Neuronal stem cell (in vitro differentiated cells): Measurements from ENCODE around the gene ADORA3.
A peak's percentile ranks its signal among the peaks of the same experiment; 100 is the strongest.

ENCODE experiments used
- DNase-seq: peaks from one replicate; pipeline ENCODE4 v3.0.0-alpha.2; 2013; ENCODE audit warnings: low spot score
- H2AFZ ChIP-seq: one replicate; pipeline ENCODE4 v1.6.1; 2013; ENCODE audit warnings: mild to moderate bottlenecking, low read length, inconsistent platforms
- H2AK5ac ChIP-seq: 2 replicates; pipeline ENCODE4 v1.6.1; 2013; ENCODE audit warnings: low read depth, mild to moderate bottlenecking, inconsistent platforms, low read length, moderate library complexity, mixed read lengths
- H2BK120ac ChIP-seq: 2 replicates; pipeline ENCODE4 v1.6.1; 2013; ENCODE audit warnings: low read depth, mild to moderate bottlenecking, inconsistent platforms, low read length, moderate library complexity, mixed read lengths
- H2BK12ac ChIP-seq: one replicate; pipeline ENCODE4 v1.6.1; 2013; ENCODE audit warnings: low read length, inconsistent platforms
- H2BK15ac ChIP-seq: 2 replicates; pipeline ENCODE4 v1.6.1; 2013; ENCODE audit warnings: mild to moderate bottlenecking, low read length, inconsistent platforms, mixed read lengths
- H2BK5ac ChIP-seq: one replicate; pipeline ENCODE4 v1.6.1; 2013; ENCODE audit warnings: inconsistent platforms, mild to moderate bottlenecking, low read length, moderate library complexity
- H3K14ac ChIP-seq: one replicate; pipeline ENCODE4 v1.6.1; 2013; ENCODE audit warnings: low read length, inconsistent platforms
- H3K18ac ChIP-seq: 2 replicates; pipeline ENCODE4 v1.6.1; 2013; ENCODE audit warnings: low read length, inconsistent platforms
- H3K23ac ChIP-seq: 2 replicates; pipeline ENCODE4 v1.6.1; 2013; ENCODE audit warnings: low read depth, mild to moderate bottlenecking, mixed read lengths, low read length, inconsistent platforms; ENCODE audit not compliant: poor library complexity
- H3K27ac ChIP-seq: replicated peaks from 3 replicates; pipeline ENCODE4 v1.5.1; 2013; ENCODE audit warnings: low read length, inconsistent platforms
- H3K27me3 ChIP-seq, 3 experiments: 2 replicates each; pipeline ENCODE4 v1.6.1; 2013; ENCODE audit warnings: low read length in 3 of 3, mild to moderate bottlenecking in 2 of 3, inconsistent platforms in 1 of 3, low read depth in 1 of 3, mixed read lengths in 1 of 3, moderate library complexity in 1 of 3; ENCODE audit not compliant: control insufficient read depth in 3 of 3, insufficient read depth in 3 of 3
- H3K36me3 ChIP-seq, 2 donors: replicated peaks in 1 of 2; 2 replicates each; pipeline ENCODE4 v1.6.1; 2013; ENCODE audit warnings: low read length in 2 of 2; ENCODE audit not compliant: control insufficient read depth in 2 of 2, insufficient read depth in 2 of 2
- H3K4ac ChIP-seq: 2 replicates; pipeline ENCODE4 v1.6.1; 2013; ENCODE audit warnings: inconsistent platforms, mild to moderate bottlenecking, low read length, moderate library complexity
- H3K4me1 ChIP-seq, 2 donors: 1 replicate in 1 of 2; 2 replicates in 1 of 2; pipeline ENCODE4 v1.6.1; 2013; ENCODE audit warnings: low read length in 2 of 2, low read depth in 1 of 2; ENCODE audit not compliant: control insufficient read depth in 2 of 2, insufficient read depth in 1 of 2
- H3K4me2 ChIP-seq: one replicate; pipeline ENCODE4 v1.6.1; 2013; ENCODE audit warnings: mild to moderate bottlenecking, low read length, inconsistent platforms; ENCODE audit not compliant: insufficient read depth, poor library complexity, severe bottlenecking
- H3K4me3 ChIP-seq, 2 donors: 2 replicates each; pipeline ENCODE4 v1.5.1; 2013; ENCODE audit warnings: low read length in 2 of 2, mild to moderate bottlenecking in 2 of 2, inconsistent platforms in 1 of 2, moderate library complexity in 1 of 2
- H3K79me1 ChIP-seq: one replicate; pipeline ENCODE4 v1.6.1; 2013; ENCODE audit warnings: low read depth, mild to moderate bottlenecking, inconsistent platforms, low read length, moderate library complexity
- H3K9ac ChIP-seq: one replicate; pipeline ENCODE4 v1.6.1; 2013; ENCODE audit warnings: mild to moderate bottlenecking, low read depth, low read length, inconsistent platforms; ENCODE audit not compliant: poor library complexity
- H3K9me3 ChIP-seq, 2 donors: replicated peaks in 1 of 2; 2 replicates each; pipeline versions ENCODE3 to v1.6.1; 2013; ENCODE audit warnings: low read length in 2 of 2, mild to moderate bottlenecking in 2 of 2, inconsistent platforms in 1 of 2, low read depth in 1 of 2, mixed read lengths in 1 of 2, moderate library complexity in 1 of 2; ENCODE audit not compliant: control insufficient read depth in 2 of 2, insufficient read depth in 1 of 2
- H4K8ac ChIP-seq: one replicate; pipeline ENCODE4 v1.6.1; 2013; ENCODE audit warnings: low read depth, mild to moderate bottlenecking, inconsistent platforms, low read length, moderate library complexity
- H4K91ac ChIP-seq: one replicate; pipeline ENCODE4 v1.6.1; 2013; ENCODE audit warnings: low read length, low read depth, mild to moderate bottlenecking, inconsistent platforms; ENCODE audit not compliant: poor library complexity
- WGBS, 2 donors: extraction: QIAGEN DNeasy Blood & Tissue Kit; methylation state at CpG; one replicate each; pipeline ENCODE4 v1.1.7; 2013; ENCODE audit warnings: missing lambda C conversion rate in 2 of 2, mixed read lengths in 1 of 2; ENCODE audit not compliant: insufficient read length in 2 of 2, insufficient replicate concordance in 1 of 2; ENCODE audit errors: extremely low coverage in 2 of 2; 5-methylcytosine and 5-hydroxymethylcytosine counted together

Gene ADORA3

GRCh38 chr1:111513410-111514020, 10.1 kb upstream of the ADORA3 start:
- H3K9ac ChIP-seq = no peak overlapping the region
- no peak overlapping the region for H3K4ac ChIP-seq
- peaks cover 0 to 6% (median 0%) of the 10 kb centered on the region in 3 experiments for H3K27me3 ChIP-seq
- H2BK5ac ChIP-seq = no peak overlapping the region
- no peak overlapping the region for H4K8ac ChIP-seq
- WGBS, 2 donors = no CpG with 5 or more reads among the region's 8 CpGs
- H3K36me3 ChIP-seq = no peaks in the 10 kb centered on the region
- no peak for DNase-seq
- no peak overlapping the region for H2BK15ac ChIP-seq
- no peak overlapping the region for H2BK12ac ChIP-seq
- no peak overlapping the region for H3K14ac ChIP-seq
- H3K4me2 ChIP-seq = no peak overlapping the region
- no peaks in the 10 kb centered on the region for H3K79me1 ChIP-seq
- no peak overlapping the region for H2AK5ac ChIP-seq
- no peak overlapping the region for H3K18ac ChIP-seq
- H3K4me3 ChIP-seq = no peak overlapping the region
- no peak overlapping the region for H4K91ac ChIP-seq
- no peak overlapping the region for H3K23ac ChIP-seq
- H2BK120ac ChIP-seq = no peak overlapping the region
- no peak overlapping the region for H3K27ac ChIP-seq
- no peaks in the 10 kb centered on the region for H3K9me3 ChIP-seq
- no peak overlapping the region for H2AFZ ChIP-seq
- H3K4me1 ChIP-seq = peaks cover 0 to 1% of the 10 kb centered on the region in 2 donors

- H3K18ac ChIP-seq = no peak overlapping the region
- H3K27me3 ChIP-seq = peaks cover 0 to 6% (median 0%) of the 10 kb centered on the region in 3 experiments
- no peak overlapping the region for H3K9ac ChIP-seq
- H3K14ac ChIP-seq = no peak overlapping the region
- no peak overlapping the region for H3K4me2 ChIP-seq
- no peak overlapping the region for H2BK15ac ChIP-seq
- no peaks in the 10 kb centered on the region for H3K36me3 ChIP-seq
- no peaks in the 10 kb centered on the region for H3K79me1 ChIP-seq
- DNase-seq = no peak
- H3K9me3 ChIP-seq = no peaks in the 10 kb centered on the region
- no peak overlapping the region for H3K4ac ChIP-seq
- no peak overlapping the region for H2BK120ac ChIP-seq
- no peak overlapping the region for H2AK5ac ChIP-seq
- no peak overlapping the region for H2BK5ac ChIP-seq
- H2AFZ ChIP-seq = no peak overlapping the region
- no peak overlapping the region for H4K91ac ChIP-seq
- no peak overlapping the region for H4K8ac ChIP-seq
- peaks cover 0 to 5% of the 10 kb centered on the region in 2 donors for H3K4me1 ChIP-seq
- H3K27ac ChIP-seq = no peak overlapping the region
- no peak overlapping the region for H3K23ac ChIP-seq
- no peak overlapping the region for H2BK12ac ChIP-seq
- no peak overlapping the region for H3K4me3 ChIP-seq
- no CpG with 5 or more reads among the region's 3 CpGs for WGBS, 2 donors
These were observed 9.5 kb upstream of the ADORA3 start for GRCh38 chr1:111512931-111513330.

- H3K27ac ChIP-seq = no peak overlapping the region
- H2AFZ ChIP-seq = no peak overlapping the region
- no peak overlapping the region for H2BK120ac ChIP-seq
- no peak overlapping the region for H3K9ac ChIP-seq
- no peak overlapping the region for H3K18ac ChIP-seq
- H3K36me3 ChIP-seq = no peaks in the 10 kb centered on the region
- no peak overlapping the region for H4K91ac ChIP-seq
- no peak overlapping the region for H2BK12ac ChIP-seq
- no peak overlapping the region for H3K4ac ChIP-seq
- H3K4me3 ChIP-seq = no peak overlapping the region
- no peak overlapping the region for H3K4me2 ChIP-seq
- H2AK5ac ChIP-seq = no peak overlapping the region
- no peak for DNase-seq
- no peak overlapping the region for H2BK15ac ChIP-seq
- no peak overlapping the region for H2BK5ac ChIP-seq
- H3K27me3 ChIP-seq = peaks cover 0 to 6% (median 0%) of the 10 kb centered on the region in 3 experiments
- H3K9me3 ChIP-seq = no peaks in the 10 kb centered on the region
- H4K8ac ChIP-seq = peak overlapping the region; percentile 88
- H3K79me1 ChIP-seq = no peaks in the 10 kb centered on the region
- H3K14ac ChIP-seq = peak overlapping the region; percentile 5
- peaks cover 0 to 9% of the 10 kb centered on the region in 2 donors for H3K4me1 ChIP-seq
- H3K23ac ChIP-seq = no peak overlapping the region
- whole genome bisulfite sequencing, 2 donors = no CpG with 5 or more reads among the region's 5 CpGs
These were observed 8.9 kb upstream of the ADORA3 start for GRCh38 chr1:111512132-111512889.

GRCh38 chr1:111511370-111511769, 7.9 kb upstream of the ADORA3 start:
- no peak overlapping the region for H2AFZ ChIP-seq
- H3K27ac ChIP-seq = no peak overlapping the region
- peaks cover 0 to 1% (median 0%) of the 10 kb centered on the region in 3 experiments for H3K27me3 ChIP-seq
- H4K8ac ChIP-seq = no peak overlapping the region
- no peak overlapping the region for H2BK5ac ChIP-seq
- H3K14ac ChIP-seq = no peak overlapping the region
- no peak overlapping the region for H2AK5ac ChIP-seq
- H3K79me1 ChIP-seq = no peaks in the 10 kb centered on the region
- no peak overlapping the region for H2BK15ac ChIP-seq
- no peak overlapping the region for H3K18ac ChIP-seq
- H2BK120ac ChIP-seq = no peak overlapping the region
- peaks cover 0 to 10% of the 10 kb centered on the region in 2 donors for H3K4me1 ChIP-seq
- H2BK12ac ChIP-seq = no peak overlapping the region
- WGBS, 2 donors = no CpG with 5 or more reads among the region's 3 CpGs
- no peaks in the 10 kb centered on the region for H3K36me3 ChIP-seq
- no peaks in the 10 kb centered on the region for H3K9me3 ChIP-seq
- no peak overlapping the region for H3K23ac ChIP-seq
- no peak overlapping the region for H3K9ac ChIP-seq
- DNase-seq = no peak
- H3K4me2 ChIP-seq = no peak overlapping the region
- H3K4me3 ChIP-seq = no peak overlapping the region
- H3K4ac ChIP-seq = no peak overlapping the region
- no peak overlapping the region for H4K91ac ChIP-seq
